Activated T-cell treated with anti-CD3 and anti-CD28 coated beads, Interleukin-2, amount 50 U/mL, for 72 hours (primary cell): Measurements from ENCODE around the gene TAS2R50. TPM values are rescaled to one million over a fixed set of nuclear protein-coding genes. Genes with fewer than 3 reads are reported as not detected.

Experiments
- ATAC-seq, 2 donors: fragments of 150-1000 bp; cut with Tn5 transposase; replicated peaks in 1 of 2; 2 replicates each; pipeline ENCODE4 v1.10.0; 2021; ENCODE audit warnings: moderate library complexity in 2 of 2, mild to moderate bottlenecking in 1 of 2
- DNase-seq, 2 donors: peaks; one replicate each; pipeline ENCODE4 v3.0.0; 2021 to 2022; ENCODE audit warnings: mixed read lengths in 1 of 2
- H3K27ac Mint-ChIP-seq: one replicate; pipeline ENCODE4 v1.8.0; 2022; ENCODE audit warnings: mild to moderate bottlenecking, moderate library complexity, mixed read lengths
- H3K27me3 Mint-ChIP-seq: one replicate; pipeline ENCODE4 v1.8.0; 2022; ENCODE audit warnings: low read depth, mixed read lengths
- H3K36me3 Mint-ChIP-seq, 2 donors: one replicate each; pipeline ENCODE4 v1.8.0; 2022; ENCODE audit warnings: mixed read lengths in 2 of 2, mild to moderate bottlenecking in 1 of 2; ENCODE audit not compliant: insufficient read depth in 2 of 2
- H3K4me1 Mint-ChIP-seq: one replicate; pipeline ENCODE4 v1.8.0; 2022; ENCODE audit warnings: low read depth, mixed read lengths
- H3K4me3 Mint-ChIP-seq, 2 donors: one replicate each; pipeline ENCODE4 v1.8.0; 2022; ENCODE audit warnings: mild to moderate bottlenecking in 2 of 2, mixed read lengths in 2 of 2, moderate library complexity in 2 of 2
- H3K9me3 Mint-ChIP-seq, 2 donors: one replicate each; pipeline ENCODE4 v1.8.0; 2022; ENCODE audit warnings: mixed read lengths in 2 of 2
- total RNA-seq, 2 donors: library from RNA; stranded (reverse); gene quantifications; one replicate each; pipeline ENCODE4 v1.2.3, GENCODE V29; 2022

The TAS2R50 gene
- total RNA-seq, 2 donors from 2014 or later = 0.90 to 1.2 TPM

DNA sequence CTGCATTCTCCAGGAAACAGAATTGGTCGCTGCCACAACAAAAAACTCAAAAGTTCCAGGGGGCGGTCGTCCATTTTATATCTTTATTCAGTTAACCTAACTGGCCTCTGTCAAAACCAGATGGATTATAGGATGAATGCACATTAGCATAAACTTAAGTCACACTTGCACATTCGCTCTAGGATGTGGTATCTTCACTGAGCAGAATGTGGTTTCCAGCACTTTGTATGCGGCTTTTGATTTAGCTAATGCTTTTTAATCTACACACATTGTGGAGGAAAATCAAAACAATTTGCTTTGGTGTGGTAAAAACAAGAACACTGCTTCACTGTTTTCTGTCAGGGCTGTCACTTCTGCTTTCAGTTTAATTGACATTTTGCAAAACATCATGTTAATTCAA lies 4.5 kb downstream of the TAS2R50 start:
- Mint-ChIP-seq H3K27me3 (peaks cover 37% of the 10 kb centered on the region), H3K36me3 (peaks cover 0 to 4% of the 10 kb centered on the region in 2 donors), H3K9me3 (no peaks in the 10 kb centered on the region), H3K4me1 (peaks cover 32% of the 10 kb centered on the region), H3K27ac (no peak overlapping the region), H3K4me3 (peak overlapping the region in 1 of 2 donors; percentile 10)
- peak; percentile 97 for ATAC-seq
- DNase-seq = peak; percentile 48 to 51

DNA sequence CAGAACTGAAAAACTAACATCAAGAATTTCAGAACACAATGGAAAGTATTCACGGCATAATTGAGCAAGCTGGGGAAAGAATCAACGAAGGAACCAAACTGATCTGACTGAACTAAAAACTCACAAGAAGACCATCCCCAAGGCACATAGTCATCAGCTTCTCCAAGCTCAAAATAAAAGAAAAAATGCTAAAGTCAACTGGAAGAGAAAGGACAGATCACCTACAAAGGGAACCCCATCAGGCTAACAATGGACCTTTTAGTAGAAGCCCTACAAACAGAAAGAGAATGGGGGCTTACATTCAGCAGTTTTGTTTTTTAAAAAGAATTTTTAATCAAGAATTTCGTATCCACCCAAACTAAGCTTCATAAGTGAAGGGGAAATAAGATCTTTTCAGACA lies 11.7 kb downstream of the TAS2R50 start:
- no peak for DNase-seq
- ATAC-seq = no peak
- Mint-ChIP-seq H3K4me3 (no peak overlapping the region), H3K9me3 (no peaks in the 10 kb centered on the region), H3K36me3 (no peaks in the 10 kb centered on the region), H3K27me3 (peaks cover 27% of the 10 kb centered on the region), H3K27ac (no peak overlapping the region), H3K4me1 (no peaks in the 10 kb centered on the region)

- Mint-ChIP-seq H3K4me3 (no peak overlapping the region), H3K9me3 (no peaks in the 10 kb centered on the region), H3K36me3 (peaks cover 0 to 2% of the 10 kb centered on the region in 2 donors), H3K27ac (no peak overlapping the region), H3K27me3 (no peaks in the 10 kb centered on the region), H3K4me1 (no peaks in the 10 kb centered on the region)
- no peak for ATAC-seq
- no peak for DNase-seq
Measured at GRCh38 chr12:10968765-10969456, 17.8 kb downstream of the TAS2R50 start.

- no peak for DNase-seq
- Mint-ChIP-seq H3K9me3 (no peaks in the 10 kb centered on the region), H3K36me3 (peaks cover 0 to 2% of the 10 kb centered on the region in 2 donors), H3K27ac (no peak overlapping the region), H3K4me1 (no peaks in the 10 kb centered on the region), H3K27me3 (no peaks in the 10 kb centered on the region), H3K4me3 (no peak overlapping the region)
- no peak for ATAC-seq
Measured at GRCh38 chr12:10967409-10967808, 19.3 kb downstream of the TAS2R50 start.

GRCh38 chr12:10966314-10966713 lies 20.4 kb downstream of the TAS2R50 start:
- Mint-ChIP-seq H3K27ac (no peak overlapping the region), H3K9me3 (no peaks in the 10 kb centered on the region), H3K27me3 (no peaks in the 10 kb centered on the region), H3K36me3 (peaks cover 0 to 2% of the 10 kb centered on the region in 2 donors), H3K4me3 (no peak overlapping the region), H3K4me1 (no peaks in the 10 kb centered on the region)
- ATAC-seq (no peak), DNase-seq (no peak)

GRCh38 chr12:10965476-10965875 lies 21.2 kb downstream of the TAS2R50 start:
- no peaks in the 10 kb centered on the region for H3K9me3 Mint-ChIP-seq
- DNase-seq (no peak), ATAC-seq (no peak)
- no peak overlapping the region for H3K27ac Mint-ChIP-seq
- peaks cover 5% of the 10 kb centered on the region for H3K4me1 Mint-ChIP-seq
- H3K27me3 Mint-ChIP-seq = no peaks in the 10 kb centered on the region
- peaks cover 0 to 2% of the 10 kb centered on the region in 2 donors for H3K36me3 Mint-ChIP-seq
- no peak overlapping the region for H3K4me3 Mint-ChIP-seq

- ATAC-seq (no peak), DNase-seq (no peak)
- H3K27ac Mint-ChIP-seq = no peak overlapping the region
Measured at GRCh38 chr12:10960211-10960610, 26.5 kb downstream of the TAS2R50 start.

GRCh38 chr12:10959804-10960203 lies 26.9 kb downstream of the TAS2R50 start:
- DNase-seq (no peak), ATAC-seq (no peak)
- H3K9me3 Mint-ChIP-seq = peaks cover 4 to 5% of the 10 kb centered on the region in 2 donors
- H3K4me1 Mint-ChIP-seq = peaks cover 13% of the 10 kb centered on the region
- H3K36me3 Mint-ChIP-seq = peaks cover 5 to 7% of the 10 kb centered on the region in 2 donors
- H3K27ac Mint-ChIP-seq = no peak overlapping the region
- no peak overlapping the region for H3K4me3 Mint-ChIP-seq
- no peaks in the 10 kb centered on the region for H3K27me3 Mint-ChIP-seq

More at GRCh38 chr12:10960211-10960610, 26.5 kb downstream of the TAS2R50 start:
- Mint-ChIP-seq H3K4me3 (no peak overlapping the region), H3K27me3 (no peaks in the 10 kb centered on the region), H3K4me1 (peaks cover 13% of the 10 kb centered on the region), H3K36me3 (peaks cover 2 to 7% of the 10 kb centered on the region in 2 donors), H3K9me3 (peaks cover under 1 to 5% of the 10 kb centered on the region in 2 donors)

DNA sequence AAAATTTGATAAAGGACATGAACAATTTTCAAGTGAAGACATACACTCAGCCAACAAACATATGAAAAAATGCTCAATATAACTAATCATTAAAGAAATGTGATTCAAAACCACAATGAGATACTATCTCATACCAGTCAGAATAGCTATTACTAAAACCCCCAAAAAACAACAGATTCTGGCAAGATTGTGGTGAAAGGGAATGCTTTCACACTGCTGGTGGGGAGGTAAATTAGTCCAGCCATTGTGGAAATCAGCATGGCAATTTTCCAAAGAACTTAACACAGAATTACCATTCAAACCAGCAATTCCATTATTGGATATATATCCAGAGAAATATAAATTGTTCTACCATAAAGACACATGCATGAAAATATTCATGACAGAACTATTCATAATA lies 29.0 kb downstream of the TAS2R50 start:
- Mint-ChIP-seq H3K4me3 (no peak overlapping the region), H3K27ac (no peak overlapping the region), H3K27me3 (no peaks in the 10 kb centered on the region), H3K4me1 (peaks cover 13% of the 10 kb centered on the region), H3K36me3 (peaks cover 9 to 10% of the 10 kb centered on the region in 2 donors), H3K9me3 (peaks cover 5 to 7% of the 10 kb centered on the region in 2 donors)
- ATAC-seq = no peak
- DNase-seq = no peak

GRCh38 chr12:10956085-10956484 lies 30.6 kb downstream of the TAS2R50 start:
- H3K27ac Mint-ChIP-seq = no peak overlapping the region
- H3K9me3 Mint-ChIP-seq = peaks cover 5 to 7% of the 10 kb centered on the region in 2 donors
- no peaks in the 10 kb centered on the region for H3K27me3 Mint-ChIP-seq
- peaks cover 9 to 10% of the 10 kb centered on the region in 2 donors for H3K36me3 Mint-ChIP-seq
- DNase-seq (no peak), ATAC-seq (no peak)
- H3K4me1 Mint-ChIP-seq = peaks cover 11% of the 10 kb centered on the region
- H3K4me3 Mint-ChIP-seq = no peak overlapping the region

DNA sequence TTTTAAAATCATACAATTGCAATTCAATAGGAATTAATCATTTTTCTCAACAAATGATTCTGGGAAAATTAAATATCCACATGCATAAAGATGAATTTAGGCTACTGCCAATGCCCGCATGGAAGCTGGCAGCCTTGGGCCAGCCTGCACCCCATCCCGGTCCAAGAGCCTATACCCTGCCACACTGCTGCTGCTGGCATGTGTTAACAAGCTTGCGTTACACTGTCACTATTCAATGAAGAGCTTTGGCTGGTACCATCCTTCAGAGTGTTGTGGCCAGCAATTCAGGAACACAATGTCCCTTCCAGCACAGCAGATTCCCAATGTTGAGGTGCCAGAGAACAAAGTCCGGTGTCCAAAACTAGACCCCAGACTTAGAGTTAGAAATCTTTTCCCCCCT lies 34.1 kb downstream of the TAS2R50 start:
- H3K27ac Mint-ChIP-seq = no peak overlapping the region
- peaks cover 13 to 15% of the 10 kb centered on the region in 2 donors for H3K36me3 Mint-ChIP-seq
- peaks cover 12 to 15% of the 10 kb centered on the region in 2 donors for H3K9me3 Mint-ChIP-seq
- ATAC-seq = no peak
- no peak for DNase-seq
- H3K4me3 Mint-ChIP-seq = no peak overlapping the region
- no peaks in the 10 kb centered on the region for H3K27me3 Mint-ChIP-seq
- peaks cover 8% of the 10 kb centered on the region for H3K4me1 Mint-ChIP-seq

- H3K36me3 Mint-ChIP-seq = peaks cover 3 to 4% of the 10 kb centered on the region in 2 donors
Measured at GRCh38 chr12:10943167-10943566, 43.5 kb downstream of the TAS2R50 start.

DNA sequence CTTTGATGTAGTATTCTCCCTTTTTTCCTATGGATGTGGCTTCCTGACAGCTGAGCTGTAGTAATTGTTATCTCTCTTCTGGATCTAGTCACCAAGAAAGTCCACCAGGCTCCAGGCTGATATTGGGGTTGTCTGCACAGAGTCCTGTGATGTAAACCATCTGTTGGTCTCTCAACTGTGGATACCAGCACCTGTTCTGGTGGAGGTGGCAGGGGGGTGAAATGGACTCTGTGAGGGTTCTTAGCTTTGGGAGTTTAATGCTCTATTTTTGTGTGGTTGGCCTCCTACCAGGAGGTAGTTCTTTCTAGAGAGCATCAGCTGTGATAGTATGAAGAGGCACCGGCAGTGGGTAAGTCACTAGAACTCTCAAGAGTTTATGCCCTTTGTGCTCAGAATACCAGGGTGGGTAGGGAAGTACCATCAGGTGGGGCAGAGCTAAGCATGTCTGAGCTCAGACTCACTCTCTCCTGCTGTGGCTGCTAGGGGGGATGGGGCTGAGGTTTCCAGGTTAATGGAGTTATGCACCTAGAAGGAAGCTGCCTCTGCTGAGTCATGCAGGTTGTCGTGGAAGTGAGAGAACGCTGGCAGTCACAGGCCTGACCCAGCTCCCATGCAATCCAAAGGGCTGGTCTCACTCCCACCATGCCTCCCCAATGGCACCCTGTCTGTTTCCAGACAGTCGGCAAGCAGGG lies 44.6 kb downstream of the TAS2R50 start:
- Mint-ChIP-seq H3K4me3 (no peak overlapping the region), H3K4me1 (no peaks in the 10 kb centered on the region), H3K36me3 (peaks cover 0 to 4% of the 10 kb centered on the region in 2 donors), H3K9me3 (peaks cover 2% of the 10 kb centered on the region in 2 donors), H3K27ac (no peak overlapping the region), H3K27me3 (no peaks in the 10 kb centered on the region)
- no peak for ATAC-seq
- no peak for DNase-seq

More at GRCh38 chr12:10943167-10943566, 43.5 kb downstream of the TAS2R50 start:
- Mint-ChIP-seq H3K4me1 (no peaks in the 10 kb centered on the region), H3K27me3 (no peaks in the 10 kb centered on the region), H3K4me3 (no peak overlapping the region), H3K9me3 (peaks cover 3 to 4% of the 10 kb centered on the region in 2 donors), H3K27ac (peak overlapping the region; percentile 11)
- ATAC-seq = no peak
- no peak for DNase-seq
